Stimulated activated CD4-positive, alpha-beta T cell treated with anti-CD3 and anti-CD28 coated beads, Interleukin-15, amount 100 ng/mL, for 24 hours (primary cell): ENCODE measurements around the gene ITGAD.
"Not testable (repeated sequence)": the region's sequence is repeated elsewhere in the genome, so short reads cannot be mapped to it uniquely, and the experiment has no call there.

Source experiments
- DNase-seq: peaks from one replicate; pipeline ENCODE4 v3.0.0-alpha.2; 2020

The ITGAD gene

DNA sequence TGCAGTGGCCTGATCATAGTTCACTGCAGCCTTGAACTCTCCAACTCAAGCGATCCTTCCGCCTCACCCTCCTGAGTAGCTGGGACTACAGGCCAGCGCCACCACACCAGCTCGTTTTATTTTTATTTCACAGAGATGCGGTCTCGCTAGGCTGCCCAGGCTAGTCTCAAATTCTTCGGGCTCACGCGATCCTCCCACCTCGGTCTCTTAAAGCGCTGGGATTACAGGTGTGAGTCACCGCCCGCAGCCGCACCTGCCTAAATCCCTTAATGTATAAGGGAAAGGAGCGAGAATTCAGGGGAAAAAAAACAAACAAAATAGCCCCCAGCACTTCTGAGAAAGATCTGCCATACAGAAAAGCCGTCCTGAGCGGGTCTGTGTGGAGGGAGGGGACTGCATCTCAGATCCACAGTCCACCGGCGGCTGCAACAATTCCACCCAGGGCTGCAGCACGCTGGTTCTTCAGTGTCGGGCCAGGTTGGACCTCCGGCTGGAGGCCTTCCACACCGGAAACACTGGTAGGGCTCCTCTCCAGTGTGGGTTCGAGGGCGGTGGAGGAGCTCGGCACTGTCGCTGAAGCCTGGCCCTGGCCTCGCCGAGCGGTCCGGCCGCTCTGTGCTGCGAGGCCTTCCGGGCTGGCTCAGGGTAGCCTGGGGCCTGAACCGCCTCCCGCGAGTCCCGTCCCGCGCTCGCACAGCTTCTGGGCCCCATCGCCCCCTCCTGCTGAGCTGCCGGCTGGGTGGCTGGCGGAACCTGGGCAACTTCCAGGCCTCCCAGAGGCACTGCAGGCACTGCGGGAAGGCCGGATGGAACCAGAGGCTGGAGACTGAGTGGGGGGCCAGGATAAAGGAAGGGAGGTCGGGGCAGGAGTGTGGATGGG, 42.4 kb downstream of the ITGAD start:
- DNase-seq, result no peak

DNA sequence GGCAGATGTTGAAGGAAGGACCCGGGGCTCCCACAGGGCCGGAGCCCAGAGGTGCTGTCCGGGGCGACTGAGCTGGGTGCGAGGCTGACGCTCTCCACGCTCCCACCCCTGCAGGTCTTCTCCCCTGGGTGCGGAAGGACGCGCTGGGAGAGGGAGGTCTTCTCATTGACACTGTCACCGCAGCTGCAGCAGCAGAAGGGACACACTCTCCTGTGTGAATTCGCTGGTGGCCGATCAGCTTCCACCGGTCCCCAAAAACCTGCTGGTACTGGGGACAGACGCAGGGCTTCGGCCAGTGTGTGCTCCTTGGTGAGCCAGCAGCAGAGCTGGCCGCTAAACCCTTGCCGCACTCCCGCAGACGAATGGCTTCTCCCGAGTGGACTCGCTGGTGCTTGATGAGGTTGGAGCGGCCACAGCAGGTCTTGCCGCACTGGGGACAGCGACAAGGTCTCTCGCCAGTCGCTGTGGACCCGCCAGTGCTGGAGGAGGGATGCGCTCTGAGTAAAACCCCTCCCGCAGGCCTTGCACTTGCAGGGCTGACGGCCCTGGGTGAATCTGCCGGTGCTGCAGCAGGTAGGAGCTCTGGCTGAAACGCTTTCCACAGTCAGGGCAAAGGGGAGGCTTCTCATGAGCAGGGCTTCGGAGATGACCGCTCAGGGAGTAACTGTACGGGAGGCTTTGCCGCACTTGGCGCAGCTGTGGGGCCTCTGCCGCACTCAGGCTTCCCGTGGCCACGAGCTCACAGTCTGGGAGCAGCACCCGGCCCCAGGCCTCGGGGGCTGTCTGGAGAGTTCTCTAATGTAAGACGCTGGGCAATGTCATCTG, 43.3 kb downstream of the ITGAD start:
- no peak for DNase-seq

GRCh38 chr16:31438414-31438813, 45.3 kb downstream of the ITGAD start:
- DNase-seq, result no peak

GRCh38 chr16:31439023-31439422, 45.9 kb downstream of the ITGAD start:
- DNase-seq, result not testable (repeated sequence)

- DNase-seq, result no peak
Measured at GRCh38 chr16:31439519-31439918, 46.4 kb downstream of the ITGAD start.

DNA sequence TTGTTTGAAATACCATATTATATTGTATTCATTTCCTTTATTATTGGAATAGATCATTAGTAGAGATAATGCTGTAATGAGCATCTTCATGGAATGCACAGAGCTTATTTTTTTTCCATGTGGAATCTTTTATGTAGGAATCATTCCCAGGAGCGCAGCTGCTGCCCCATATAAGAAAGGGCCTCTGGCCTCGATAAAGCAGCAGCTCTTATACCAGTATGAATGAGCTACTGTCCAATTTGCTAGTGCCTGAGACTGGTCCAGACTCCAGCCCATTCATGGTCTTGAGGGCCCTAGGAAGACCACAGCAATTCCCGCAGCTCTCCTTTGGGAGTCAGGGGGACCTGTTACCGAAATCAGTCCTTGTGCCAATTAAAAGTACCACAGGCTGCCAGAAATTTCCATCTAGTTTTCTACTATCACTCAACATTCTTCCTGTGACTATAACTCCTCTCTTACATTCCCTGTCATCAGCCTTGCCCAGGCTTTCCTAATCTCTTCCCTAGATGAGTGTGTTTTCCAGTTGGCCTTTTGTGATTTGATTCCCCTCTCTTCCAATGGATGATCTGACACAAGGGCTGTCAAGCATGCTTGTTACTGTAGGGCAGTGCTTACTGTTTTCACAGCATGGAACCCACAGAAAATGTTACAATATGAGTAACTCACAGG, 47.5 kb downstream of the ITGAD start:
- DNase-seq, result no peak

DNA sequence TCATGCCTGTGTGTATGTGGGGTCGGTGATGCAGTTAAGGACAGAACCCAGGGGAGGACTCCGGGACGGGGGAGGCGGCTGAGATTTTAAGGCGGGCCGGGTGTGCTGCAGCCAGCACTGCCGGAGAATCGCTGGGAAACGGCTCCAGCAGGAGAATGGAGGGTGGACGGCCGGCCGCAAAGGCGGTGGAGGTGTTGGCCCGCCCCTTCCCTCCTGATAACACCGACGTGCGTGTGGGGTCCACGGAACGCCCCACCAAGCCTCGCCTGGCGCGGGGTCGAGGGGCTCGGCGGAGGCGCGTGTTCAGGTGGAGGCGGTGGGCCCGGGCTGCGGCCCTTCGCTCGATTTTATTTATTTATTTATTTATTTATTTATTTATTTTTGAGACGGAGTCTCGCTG, 48.8 kb downstream of the ITGAD start:
- no peak for DNase-seq

DNA sequence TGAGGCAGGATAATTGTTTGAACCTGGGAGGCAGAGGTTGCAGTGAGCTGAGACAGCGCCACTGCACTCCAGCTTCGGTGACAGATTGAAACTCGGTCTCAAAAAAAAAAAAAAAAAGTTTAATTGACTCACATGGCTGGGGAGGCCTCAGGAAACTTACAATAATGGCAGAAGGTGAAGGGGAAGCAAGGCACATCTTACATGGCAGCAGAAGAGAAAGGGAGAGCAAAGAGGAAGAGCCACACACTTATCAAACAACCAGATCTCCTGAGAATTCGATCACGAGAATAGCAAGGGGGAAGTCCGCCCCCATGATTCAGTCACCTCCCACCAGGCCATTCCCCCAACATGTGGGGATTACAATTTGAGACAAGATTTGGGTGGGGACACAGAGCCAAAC, 52.8 kb downstream of the ITGAD start:
- not testable (repeated sequence) for DNase-seq

DNA sequence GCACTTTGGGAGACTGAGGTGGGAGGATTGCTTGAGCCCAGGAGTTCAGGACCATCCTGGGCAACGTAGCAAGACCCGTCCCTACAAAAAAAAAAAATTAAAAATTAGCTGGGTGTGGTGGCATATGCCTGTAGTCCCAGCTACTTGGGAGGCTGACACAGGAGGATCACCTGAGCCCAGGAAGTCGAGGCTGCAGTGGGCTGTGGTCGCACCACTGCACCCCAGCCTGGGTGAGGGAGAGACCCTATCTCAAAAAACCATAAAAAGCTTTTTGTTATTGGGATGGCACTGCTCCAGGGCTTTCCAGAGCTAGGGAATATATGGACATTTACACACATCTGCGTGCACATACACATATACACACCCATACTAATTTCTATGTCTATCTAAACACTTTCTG, 58.1 kb downstream of the ITGAD start:
- no peak for DNase-seq

GRCh38 chr16:31451681-31452351, 58.7 kb downstream of the ITGAD start:
- DNase-seq, result peak; percentile 39

DNA sequence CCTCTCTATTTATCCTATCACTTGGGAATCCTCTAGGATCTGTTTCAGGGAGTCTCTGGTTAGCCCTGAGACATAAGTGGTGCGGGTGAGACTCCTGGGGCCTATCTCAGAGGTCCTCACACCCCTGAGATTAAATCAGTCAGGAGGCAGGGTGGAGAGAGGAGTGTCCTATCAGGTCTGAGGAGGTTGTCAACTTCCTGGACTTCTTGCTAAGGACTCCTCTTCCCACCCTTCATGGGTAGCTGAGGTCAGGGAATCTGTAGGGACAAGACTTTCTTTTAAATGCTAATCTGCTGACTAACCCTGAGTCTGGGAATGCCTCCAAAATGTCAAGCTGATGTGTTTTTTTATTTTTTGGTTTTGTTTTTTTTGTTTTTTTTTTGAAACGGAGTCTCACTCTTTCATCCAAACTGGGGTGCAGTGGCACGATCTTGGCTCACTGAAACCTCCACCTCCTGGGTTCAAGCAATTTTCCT, 59.5 kb downstream of the ITGAD start:
- DNase-seq, result no peak

- DNase-seq, result no peak
Measured at GRCh38 chr16:31453255-31454204, 60.4 kb downstream of the ITGAD start.

DNA sequence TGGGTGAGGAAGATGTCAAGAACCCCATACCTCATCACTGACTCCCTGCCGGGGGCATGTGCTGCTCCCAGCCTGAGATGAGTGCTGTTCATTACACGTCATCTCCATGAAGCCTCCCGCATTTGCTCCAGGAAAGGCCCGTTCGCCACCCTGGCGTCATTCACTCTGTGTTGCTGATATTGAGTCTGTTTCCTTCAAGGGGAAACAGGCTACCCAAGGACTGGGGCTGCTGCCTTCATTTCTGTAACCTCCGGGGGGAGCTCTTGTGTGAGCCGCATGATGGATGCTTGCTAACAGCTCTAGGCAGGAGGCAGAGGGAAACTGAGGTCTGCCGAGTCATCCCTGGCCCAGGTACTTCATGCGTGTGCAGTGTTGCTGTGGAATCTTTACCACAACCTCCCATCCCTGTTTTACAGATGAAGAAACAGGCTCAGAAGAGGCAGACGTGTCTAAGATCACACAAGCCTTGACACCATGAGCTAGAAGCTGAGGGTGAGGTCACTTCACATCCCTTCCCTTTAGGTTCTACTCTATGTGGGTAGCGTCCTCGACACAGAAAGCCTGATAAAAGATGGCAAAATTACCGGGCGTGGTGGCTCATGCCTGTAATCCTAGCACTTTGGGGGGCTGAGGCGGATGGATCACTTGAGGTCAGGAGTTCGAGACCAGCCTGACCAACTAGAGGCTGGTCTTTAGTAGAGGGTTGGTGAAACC, 62.6 kb downstream of the ITGAD start:
- peak; percentile 49 for DNase-seq

DNA sequence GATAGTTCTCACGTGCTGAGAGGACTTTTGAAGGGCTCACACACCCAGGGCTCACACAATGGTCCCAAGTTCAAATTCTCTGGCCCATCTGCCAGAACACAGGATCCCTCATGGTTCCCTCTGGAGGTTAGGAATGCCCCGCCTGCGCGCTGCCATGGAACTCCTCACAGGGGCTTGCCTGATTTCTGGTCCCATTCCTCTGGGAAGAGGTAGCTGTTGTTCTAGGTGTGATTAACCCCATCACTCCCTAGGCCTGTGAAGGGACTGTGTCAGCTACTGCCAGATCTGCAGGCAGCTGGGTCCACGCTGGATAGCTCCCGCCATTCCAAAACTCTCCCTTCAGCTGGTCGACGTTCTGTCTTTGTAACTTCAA, 63.8 kb downstream of the ITGAD start:
- no peak for DNase-seq

DNA sequence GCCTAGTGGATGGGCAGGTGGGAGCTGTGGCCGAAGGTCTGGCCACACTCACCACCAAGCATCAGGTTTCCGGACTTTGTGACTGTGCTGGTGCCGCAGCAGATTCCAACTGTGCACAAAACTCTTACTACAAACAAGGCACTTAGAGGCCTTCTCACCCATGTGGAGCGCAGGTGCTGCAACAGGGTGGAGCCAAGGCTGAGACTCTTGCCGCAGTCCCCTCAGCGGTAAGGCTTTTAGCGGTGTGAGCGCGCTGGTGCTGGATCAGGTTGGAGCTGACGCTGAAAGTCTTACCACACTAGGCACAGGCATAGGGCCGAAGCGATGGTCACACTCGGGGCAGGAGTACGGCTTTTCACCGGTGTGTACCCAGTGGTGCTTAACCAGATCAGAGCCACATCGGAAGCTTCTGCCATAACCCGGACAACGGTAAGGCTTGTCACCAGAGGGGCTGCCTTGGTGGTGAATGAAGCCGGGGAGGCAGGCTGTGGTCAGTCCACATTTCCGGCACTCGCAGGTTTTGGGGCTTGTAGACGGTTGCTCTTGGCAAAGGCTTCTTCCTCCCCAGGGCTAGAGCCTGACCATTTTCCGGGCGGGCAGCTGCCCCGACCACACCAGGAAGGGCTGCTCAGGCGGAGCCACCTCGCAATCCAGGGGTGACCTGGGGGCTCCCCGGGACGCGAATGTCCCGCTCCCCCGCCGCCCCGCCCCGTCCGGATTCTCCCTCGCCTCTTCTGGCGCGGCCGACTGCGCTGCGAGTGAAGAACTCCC, 65.1 kb downstream of the ITGAD start:
- DNase-seq, result peak; percentile 57

DNA sequence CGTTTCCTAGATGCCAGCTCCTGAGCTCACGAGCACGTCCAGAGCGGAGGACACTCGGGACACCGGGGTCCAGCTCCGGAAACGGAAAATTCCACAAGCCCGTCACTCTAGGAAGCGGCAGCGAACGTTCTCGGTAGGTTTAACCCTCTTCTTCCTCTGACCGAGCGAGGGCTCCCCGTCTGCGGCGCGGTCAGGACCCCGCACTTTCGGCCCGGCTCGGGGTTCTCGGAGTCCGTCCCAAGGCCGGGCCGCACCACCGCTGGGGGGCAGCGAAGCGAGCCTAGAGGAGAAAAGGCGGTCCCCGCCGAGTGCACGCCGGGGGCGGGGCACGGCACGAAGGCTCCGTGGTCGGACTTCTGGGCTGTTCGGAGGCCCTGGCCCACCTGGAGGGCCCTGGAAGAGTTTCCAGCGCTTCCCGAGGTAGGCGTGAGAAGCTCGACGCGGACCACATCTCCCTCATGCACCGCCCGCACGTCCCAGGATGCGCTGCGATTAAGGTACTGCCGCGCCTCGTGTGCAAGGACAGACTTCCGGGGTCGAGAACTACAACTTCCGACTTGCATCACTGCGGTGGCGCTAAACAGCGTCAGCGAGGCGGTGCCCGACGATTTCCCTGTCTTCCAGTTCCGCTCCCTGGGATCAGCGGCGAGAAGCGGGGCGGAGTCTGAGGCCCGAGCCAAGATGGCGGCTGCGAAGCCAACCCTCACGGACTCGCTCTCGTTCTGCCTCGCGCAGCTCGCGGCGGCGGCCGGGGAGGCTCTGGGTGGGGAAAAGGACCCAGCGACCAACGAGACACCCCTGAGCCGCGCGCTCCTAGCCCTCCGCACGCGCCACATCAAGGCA, 65.9 kb downstream of the ITGAD start, which contains the start of gene ARMC5:
Gene ARMC5, plus strand, starts transcription at position 658 of the 843 bp plus-strand sequence. Its CDS starts 24 bp downstream, at position 682.
- peak; percentile 98 for DNase-seq

DNA sequence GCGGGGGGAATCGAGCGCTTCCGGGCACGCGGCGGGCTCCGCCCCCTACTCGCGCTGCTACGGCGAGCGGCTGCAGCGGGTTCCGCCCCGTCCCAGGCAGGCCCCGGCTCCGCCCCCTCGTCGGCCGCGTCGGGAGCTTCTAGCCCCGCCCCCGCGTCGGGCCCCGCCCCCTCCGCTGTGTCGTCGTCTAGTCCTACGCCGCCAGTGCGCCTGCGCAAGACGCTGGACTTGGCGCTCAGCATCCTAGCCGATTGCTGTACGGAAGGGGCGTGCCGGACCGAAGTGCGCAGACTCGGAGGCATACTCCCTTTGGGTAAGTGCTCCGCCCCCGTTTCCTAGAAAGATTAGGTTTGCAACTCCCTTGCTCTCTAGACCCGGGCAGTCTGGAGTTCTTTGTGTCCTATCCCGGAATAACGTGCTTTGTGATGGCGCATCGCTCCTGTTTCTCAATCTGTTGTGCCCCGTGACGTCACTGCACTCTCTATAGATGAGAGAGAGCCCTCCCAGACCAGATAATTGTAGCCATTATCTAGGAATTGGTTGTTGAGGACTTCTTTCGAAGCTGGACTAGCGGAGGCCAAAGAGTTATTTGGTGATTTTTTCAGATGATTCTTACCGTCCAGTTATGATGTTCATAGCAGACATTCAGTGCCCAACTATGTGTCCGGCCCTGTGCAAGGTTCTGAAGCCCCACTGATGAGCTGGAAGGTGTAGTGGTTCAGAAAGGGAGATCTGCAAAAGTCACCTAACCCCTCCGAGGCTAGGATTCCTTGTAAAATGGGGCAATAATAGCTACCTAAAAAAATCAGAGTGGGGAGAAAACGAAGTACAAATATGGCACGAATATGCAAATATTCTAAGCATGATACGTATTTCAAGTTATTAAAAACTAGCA, 66.8 kb downstream of the ITGAD start:
- DNase-seq, result peak; percentile 100

DNA sequence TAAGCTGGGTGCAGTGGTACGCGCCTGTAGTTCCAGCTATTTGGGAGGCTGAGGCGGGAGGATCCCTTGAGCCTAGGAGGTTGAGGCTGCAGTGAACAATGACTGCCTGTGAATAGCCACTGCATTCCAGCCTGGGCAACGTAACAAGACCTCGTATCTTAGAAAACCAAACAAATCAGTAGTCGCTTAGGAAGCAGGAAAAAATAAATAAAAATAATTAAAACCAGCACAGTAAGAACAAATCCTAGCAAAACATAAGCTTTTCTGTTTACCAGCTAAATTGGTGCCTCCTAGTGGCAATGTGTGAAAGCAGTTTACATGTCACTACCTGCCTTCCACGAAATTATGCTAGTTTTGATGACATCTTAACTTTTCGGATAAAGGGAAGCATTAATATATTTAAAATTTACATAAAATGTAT, 67.5 kb downstream of the ITGAD start:
- DNase-seq, result no peak
